Inferior parietal cortex (tissue), 1 donor: ENCODE measurements around the gene TGFB2.

Experiments
- DNase-seq: peaks from one replicate; pipeline ENCODE4 v3.0.0-alpha.2; 2016; ENCODE audit errors: extremely low spot score

The TGFB2 gene

GRCh38 chr1:218462587-218462986 lies 117.5 kb downstream of the TGFB2 start:
- no peak for DNase-seq

GRCh38 chr1:218463194-218464156 lies 118.3 kb downstream of the TGFB2 start:
- DNase-seq: no peak

GRCh38 chr1:218464871-218465270 lies 119.7 kb downstream of the TGFB2 start:
- DNase-seq: no peak

- DNase-seq: no peak
Measured at GRCh38 chr1:218466341-218467010, 121.3 kb downstream of the TGFB2 start.

- DNase-seq: no peak
Measured at GRCh38 chr1:218467101-218468072, 122.3 kb downstream of the TGFB2 start.

GRCh38 chr1:218468711-218469110 lies 123.6 kb downstream of the TGFB2 start:
- no peak for DNase-seq

GRCh38 chr1:218472885-218473284 lies 127.7 kb downstream of the TGFB2 start:
- DNase-seq: no peak

- no peak for DNase-seq
Measured at GRCh38 chr1:218473522-218473921, 128.4 kb downstream of the TGFB2 start.

GRCh38 chr1:218474128-218474527 lies 129.0 kb downstream of the TGFB2 start:
- DNase-seq: no peak

- DNase-seq: no peak
Measured at GRCh38 chr1:218475275-218475674, 130.1 kb downstream of the TGFB2 start.

GRCh38 chr1:218475699-218476098 lies 130.6 kb downstream of the TGFB2 start:
- DNase-seq: no peak

GRCh38 chr1:218476385-218476784 lies 131.2 kb downstream of the TGFB2 start:
- no peak for DNase-seq

GRCh38 chr1:218478336-218478735 lies 133.2 kb downstream of the TGFB2 start:
- DNase-seq: no peak

- DNase-seq: no peak
Measured at GRCh38 chr1:218479436-218480115, 134.4 kb downstream of the TGFB2 start.

- DNase-seq: no peak
Measured at GRCh38 chr1:218480137-218480536, 135.0 kb downstream of the TGFB2 start.

GRCh38 chr1:218480588-218481099 lies 135.5 kb downstream of the TGFB2 start:
- DNase-seq: no peak

- no peak for DNase-seq
Measured at GRCh38 chr1:218481116-218481775, 136.1 kb downstream of the TGFB2 start.

GRCh38 chr1:218482683-218483082 lies 137.5 kb downstream of the TGFB2 start:
- DNase-seq: no peak

- no peak for DNase-seq
Measured at GRCh38 chr1:218485241-218485928, 140.2 kb downstream of the TGFB2 start.

GRCh38 chr1:218488531-218488930 lies 143.4 kb downstream of the TGFB2 start:
- DNase-seq: no peak
